GM18502 (cell line): Measurements from ENCODE around the gene PCDH9.
"Not testable (repeated sequence)": the region's sequence is repeated elsewhere in the genome, so short reads cannot be mapped to it uniquely, and the experiment has no call there.

Experiments
- ATAC-seq: cut with Tn5 transposase; IDR thresholded peaks from one replicate; pipeline ENCODE4 v1.9.1; 2021; ENCODE audit warnings: mild to moderate bottlenecking; ENCODE audit not compliant: unreplicated experiment, poor library complexity

Gene PCDH9

DNA sequence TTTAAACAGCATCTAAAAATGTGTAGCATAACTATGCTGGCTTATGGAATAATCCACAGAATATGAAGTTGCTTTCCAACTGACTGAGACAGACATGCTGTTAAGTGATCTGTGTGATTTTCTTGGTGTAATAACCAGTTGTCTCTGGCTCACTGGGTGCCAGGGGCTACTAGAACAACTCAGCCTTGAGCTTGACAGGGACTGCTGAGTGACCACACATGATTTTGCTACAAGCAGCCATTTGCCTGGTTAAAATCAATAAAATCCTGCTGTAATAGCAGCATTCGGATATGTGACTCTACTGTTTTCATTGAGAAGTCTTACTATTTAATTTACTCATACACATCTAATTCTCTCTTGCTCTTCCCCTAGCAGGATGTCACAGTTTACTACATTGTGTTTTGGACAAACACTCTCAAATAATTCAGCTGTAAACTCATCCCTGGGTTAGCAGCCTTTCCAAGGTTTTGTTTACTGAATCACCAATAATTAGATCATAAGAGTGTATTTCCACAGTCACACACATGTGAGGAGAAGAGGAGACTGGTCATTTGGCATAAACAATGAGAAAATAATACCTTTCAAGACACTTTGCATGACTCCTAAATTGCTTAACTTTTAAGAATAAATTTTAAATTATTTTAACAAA is 426.2 kb downstream of the PCDH9 start:
- no peak for ATAC-seq

DNA sequence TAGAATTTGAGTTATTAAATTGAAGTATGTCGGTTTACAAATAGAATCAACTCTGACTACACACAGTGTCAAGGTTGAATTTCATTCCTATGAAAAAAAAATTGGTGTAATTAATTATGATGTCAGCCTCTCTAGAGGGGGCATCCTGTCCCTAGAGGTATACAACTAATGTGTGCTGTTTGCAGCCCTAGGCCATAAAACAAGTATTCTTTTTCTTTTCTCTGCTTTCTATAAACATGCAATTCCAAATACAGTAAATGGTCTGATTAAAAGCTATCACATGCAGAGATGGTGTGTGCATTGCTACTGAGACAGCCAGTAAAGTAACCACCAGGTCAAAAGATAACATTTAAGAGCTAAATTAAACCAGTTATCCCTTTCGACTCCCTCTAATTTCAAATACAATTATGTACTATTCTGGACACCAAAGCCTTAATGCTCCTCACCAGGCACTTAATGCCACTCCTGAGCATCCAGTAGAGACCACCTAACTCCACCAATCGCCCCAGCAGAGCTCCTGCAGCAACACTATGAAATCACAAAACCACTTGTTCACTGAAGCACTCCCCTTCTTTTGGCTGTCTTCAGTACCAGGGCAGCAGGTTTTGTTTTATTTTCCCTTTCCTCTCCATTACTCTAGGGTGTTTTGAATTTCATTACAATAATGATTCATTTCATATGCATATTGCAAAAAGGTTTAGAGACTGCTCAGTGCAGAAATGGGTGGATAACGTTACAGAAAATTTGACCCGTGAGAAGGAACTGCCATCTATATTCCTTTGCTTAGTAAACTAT is 426.9 kb downstream of the PCDH9 start:
- no peak for ATAC-seq

DNA sequence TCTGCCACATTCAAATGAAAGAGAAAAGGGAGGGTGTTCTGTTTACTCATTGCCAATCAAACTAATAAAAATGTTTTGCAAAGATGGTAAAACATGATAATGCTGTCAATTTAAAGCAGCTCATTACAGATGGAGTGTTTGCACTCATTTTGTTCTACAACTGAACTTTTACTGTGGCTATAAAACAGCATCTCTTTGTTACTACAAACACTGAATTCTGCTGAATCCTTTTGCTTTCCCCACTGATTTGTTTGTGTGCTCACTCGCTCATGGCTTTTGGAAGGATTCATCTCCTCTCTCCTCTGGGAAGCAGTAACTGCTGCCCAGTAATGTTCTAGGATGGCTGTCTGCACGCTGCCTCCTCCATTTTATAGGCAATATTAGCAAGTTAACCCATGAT is 434.5 kb downstream of the PCDH9 start:
- ATAC-seq, result no peak

DNA sequence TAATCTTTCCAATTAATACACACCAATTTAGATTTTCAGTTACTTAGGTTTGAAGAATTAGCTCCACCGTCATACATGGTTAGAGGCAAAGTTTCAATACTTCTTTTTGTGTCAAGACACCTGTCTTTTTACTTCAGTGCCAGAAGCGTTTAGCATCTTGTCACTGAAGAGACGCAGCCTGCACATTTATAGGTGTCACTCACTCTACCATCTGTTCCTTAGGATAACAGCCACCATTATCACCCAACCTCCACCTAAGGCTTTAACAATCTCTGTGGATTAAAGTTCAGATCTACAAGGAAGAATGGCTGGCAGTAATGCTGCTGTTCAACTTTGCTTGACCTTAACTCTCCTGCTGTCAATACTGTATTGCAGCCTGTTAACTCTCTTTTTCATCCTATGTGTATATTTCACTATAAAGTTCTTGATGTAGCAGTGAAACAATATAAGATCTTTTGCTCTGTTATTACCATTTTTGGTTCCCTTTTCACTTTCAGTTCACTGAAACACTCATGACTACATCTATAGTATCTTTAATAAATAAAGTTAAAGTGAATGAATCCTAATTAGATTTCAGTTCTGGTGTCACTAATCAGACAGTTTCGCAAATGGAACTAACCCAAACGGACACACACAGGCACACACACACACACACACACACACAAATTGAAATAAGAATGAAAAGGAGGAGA is 435.6 kb downstream of the PCDH9 start:
- ATAC-seq, result no peak

DNA sequence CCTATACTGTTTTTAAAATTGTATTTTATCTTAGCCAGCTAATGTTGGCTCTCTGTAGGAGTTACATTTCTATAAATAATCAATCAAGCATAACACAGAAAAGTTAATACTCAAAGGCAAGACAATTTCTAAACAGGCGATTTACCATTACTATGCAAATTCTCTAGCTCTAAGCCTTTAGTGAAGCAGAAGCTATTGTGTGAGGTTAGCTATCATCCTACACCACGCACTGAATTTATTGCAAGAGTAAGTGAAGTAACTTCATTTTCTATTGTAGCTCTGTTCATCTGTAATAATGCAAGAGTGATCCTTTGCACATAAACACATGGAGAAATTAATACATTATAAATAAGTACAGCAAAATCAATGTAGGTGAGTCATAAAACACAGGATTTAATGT is 439.3 kb downstream of the PCDH9 start:
- no peak for ATAC-seq

DNA sequence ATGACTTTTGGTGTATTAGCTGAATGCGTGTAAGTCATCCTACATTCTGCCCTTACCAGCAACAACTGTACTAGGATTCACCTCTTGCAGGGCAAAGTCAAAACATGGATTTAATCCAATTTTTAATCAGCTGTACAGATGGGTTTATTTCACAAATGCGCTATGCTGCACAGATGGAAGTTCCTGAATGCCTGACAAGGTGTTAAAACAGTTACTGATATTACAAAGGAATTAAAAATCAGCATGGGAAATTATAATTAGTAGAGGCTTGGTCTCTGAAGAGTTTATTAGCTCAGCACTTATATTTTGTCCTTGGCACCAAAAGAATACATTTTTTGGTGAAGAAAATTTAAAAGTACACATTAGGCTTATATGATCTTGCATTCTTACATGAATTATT is 448.9 kb downstream of the PCDH9 start:
- ATAC-seq, result no peak

DNA sequence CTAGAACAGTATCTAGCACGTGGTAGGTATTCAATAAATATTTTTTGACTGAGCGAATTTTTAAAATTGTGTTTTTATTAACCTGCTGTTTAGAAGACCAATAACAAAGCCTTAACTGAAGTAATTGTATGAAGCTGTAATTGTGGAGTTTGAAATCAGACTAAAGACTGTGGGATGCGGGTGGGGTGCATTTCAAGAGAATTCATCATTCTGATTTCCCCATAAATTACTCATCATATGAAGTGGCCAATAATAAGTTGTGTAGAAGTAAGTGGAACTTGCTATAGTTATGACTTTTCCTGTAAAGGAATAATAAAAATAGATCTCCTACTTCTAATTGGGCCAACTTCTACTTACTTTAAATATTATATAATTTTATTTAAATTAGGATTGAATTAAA is 449.3 kb downstream of the PCDH9 start:
- no peak for ATAC-seq

DNA sequence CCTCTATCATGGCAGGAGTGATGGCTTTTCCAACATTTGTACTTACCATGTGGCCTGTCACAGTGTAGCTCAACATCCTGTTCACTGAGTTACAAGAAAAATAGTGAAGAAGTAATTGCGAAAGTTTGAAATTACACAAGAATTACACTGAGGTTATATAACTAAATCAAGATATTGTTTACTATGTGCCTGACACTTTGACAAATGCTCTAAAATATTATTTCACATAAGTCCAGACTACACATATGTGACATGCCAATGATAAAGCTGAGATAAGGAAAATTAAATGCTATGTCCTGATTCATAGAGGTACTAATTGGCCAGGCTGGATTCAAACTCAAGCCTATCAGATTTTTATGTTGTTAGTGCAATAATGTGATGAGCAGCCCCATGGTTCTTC is 451.7 kb downstream of the PCDH9 start:
- no peak for ATAC-seq

DNA sequence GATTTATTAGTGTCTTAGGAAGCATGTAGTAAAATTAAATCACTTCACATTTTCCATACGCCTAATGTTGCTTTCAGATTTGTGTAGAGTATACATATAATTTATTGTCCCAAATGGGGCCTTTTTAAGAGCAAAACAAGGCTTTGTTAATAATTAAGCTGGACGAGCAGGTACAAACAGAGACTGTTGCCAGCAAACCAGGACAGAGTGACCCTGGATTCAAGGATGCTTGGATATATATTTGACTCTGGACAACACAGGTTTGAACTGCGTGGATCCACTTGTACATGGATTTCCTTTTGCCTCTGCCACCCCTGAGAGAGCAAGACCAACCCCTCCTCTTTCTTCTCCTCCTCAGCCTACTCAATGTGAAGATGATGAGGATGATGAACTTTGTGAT is 454.9 kb downstream of the PCDH9 start:
- no peak for ATAC-seq

DNA sequence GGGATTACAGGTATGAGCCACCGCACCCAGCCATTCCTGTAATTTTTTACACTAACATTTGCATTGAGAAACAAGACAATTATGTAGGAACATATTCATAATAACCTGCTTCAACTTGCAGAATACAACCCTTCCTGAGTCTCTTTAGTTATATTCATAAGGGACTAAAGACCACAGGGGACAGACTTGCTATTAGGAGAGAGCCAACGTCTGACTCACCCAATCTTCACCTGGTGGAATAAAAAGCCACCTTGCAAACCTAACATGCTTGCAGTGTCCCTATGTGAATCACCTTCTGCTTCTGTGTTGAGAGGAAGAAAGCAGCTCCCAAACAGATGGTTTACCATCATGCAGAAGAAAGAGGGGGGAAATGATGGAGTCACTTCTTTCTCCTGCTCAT is 456.1 kb downstream of the PCDH9 start:
- no peak for ATAC-seq

DNA sequence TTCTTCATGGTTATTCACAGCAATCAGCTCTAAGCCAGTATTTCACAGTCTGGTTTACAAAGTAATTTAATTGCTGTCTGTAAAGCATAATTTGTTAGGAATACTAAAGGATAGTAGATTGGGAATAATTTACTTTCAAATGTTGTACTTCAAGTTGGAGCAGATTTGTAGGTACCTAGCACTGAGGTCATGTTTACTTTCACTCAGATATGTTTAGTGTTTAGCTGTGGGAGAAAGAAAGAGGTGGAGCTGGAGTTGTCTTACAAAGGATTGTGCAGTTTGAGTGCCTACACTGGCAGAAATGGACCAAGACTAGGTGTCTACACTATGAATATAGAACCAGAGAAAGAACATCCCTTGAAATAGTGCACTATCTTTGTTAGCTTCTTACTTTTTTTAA is 464.6 kb downstream of the PCDH9 start:
- ATAC-seq, result no peak

DNA sequence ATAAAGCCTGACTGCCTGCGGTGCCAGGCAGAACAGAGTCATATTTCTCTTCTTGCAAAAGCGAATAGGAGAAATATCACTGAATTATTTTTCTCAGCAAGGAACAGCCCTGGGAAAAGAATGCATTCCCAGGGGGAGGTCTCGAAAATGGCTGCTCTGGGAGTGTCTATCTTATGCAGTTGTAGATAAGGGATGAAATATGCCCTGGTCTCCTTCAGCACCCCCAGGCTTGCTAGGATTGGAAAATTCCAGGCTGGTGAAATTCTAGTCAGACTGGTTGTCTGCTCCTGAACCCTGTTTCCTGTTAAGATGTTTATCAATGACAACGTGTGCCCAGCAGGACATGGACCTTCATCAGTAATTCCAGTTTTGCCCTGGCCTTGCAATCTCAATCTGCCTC is 469.5 kb downstream of the PCDH9 start:
- ATAC-seq, result not testable (repeated sequence)

DNA sequence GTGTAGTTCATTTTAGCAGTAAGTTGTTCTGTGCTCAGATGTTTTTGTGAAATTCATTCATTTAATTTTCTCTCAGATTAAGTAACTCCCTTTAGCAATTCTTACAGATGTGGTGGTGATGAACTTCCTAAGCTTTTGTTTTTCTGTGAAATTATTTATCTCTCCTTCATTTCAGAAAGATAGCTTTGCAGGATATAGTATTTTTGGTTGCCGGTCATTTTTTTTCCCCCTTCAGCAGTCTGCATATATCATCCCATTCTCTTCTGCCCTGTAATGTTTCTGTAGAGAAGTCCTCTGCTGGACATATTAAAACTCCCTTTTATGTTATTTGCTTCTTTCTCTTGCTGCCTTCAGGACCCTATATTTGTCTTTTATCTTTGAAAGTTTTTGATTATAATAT is 470.2 kb downstream of the PCDH9 start:
- no peak for ATAC-seq

DNA sequence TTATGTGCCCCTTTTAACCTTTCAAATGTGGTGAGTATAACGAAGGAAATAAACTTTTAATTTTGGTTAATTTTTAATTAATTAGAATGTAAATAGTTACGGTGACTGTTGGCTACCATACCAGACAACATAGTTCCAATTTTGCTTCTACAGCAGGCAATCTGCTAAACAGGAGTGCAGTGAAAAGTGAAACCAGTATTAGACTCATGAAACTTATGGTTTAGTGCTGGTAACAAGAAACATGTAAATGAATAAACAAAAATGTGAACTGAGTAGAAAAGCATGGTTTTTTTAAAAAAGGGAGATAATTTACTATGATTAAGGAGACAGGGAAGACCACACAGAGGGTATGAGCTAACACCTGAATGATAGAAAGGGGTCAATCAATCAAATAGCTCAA is 478.4 kb downstream of the PCDH9 start:
- no peak for ATAC-seq

DNA sequence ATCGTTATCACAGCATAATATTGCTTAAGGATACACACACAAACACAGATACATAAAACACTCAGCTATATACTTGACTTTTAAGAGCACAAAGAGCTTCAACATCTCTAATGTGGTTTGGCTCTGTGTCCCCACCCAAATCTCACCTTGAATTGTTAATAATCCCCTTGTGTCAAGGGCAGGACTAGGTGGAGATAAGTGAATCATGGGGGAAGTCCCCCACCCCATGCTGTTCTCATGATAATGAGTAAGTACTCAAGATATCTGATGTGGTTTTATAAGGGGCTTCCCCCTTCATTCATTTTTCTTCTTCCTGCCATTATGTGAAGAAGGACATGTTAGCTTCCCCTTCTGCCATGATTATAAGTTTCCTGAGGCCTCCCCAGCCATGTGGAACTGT is 481.4 kb downstream of the PCDH9 start:
- ATAC-seq, result no peak

DNA sequence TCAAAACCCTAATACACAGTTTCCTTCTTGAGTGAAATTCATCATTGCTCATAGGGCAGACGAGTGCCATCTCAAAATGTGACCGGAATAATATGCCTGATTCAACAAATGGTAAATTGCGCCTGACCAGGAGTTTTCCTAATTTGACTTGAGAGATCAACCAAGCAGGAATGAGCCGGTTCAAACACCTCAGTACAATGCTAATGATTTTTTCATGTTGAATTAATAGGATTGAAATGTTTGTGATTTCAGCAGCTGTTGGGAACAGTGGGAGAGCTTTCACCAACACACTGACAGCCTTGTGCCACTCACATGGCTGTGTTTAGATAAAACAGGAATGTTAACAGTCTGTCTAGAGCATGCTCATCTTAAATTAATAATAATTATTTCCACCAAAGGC is 484.8 kb downstream of the PCDH9 start:
- ATAC-seq, result no peak

DNA sequence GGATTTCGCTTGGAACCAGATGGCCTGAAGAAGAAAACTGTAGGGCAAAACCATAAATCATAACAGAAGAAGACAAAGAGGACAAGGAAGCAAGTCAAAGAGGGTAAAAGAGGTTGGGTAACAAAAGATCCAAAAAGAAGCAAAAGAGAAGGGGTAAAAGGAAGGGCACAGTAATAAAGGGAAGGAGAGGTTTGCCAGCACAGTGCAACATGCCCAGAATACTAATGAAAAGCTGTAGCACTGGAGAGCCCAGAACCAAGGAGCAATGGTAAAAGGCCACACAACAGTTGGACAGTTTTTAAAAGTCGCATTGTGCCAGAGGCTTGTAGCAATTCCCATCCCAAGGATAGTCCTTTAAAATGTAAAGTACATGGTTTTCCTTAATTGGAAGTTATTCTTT is 506.6 kb downstream of the PCDH9 start:
- ATAC-seq, result no peak

DNA sequence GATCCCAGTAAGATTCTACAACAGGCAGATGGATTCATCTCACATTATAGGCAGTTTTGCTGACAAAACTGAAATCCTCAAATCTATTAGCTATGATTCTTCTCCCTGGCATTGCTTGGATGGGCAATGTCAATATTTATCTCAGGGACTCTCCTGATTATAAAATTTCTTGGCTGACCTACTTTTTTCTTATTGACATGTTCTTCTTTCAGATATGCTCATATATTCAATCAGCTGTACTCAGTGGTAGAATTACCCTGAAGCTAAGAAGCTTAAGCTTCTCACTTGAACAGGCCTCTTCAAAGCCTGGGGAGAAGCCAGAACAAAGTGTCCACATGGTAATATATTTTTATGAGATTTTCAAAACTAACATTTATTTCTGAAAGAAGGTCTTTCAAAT is 513.6 kb downstream of the PCDH9 start:
- ATAC-seq, result no peak

DNA sequence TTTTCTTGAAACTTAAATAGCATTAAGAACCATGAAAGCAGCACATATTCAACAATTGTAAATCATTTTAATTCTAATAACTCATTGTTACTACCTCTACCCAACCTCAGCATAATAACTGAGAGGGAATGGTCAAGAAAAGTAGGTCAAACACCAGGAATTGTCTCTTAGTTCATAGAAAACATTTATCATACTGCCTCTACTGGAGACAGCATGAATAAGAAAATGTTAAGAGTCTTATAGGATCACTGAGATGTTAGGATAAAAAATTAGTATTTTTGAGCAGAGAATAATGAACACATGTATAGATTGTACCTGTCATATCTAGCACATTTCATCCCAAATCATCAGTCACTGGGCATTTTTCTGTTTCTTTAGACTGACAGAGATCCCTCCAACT is 515.3 kb downstream of the PCDH9 start:
- ATAC-seq, result no peak

DNA sequence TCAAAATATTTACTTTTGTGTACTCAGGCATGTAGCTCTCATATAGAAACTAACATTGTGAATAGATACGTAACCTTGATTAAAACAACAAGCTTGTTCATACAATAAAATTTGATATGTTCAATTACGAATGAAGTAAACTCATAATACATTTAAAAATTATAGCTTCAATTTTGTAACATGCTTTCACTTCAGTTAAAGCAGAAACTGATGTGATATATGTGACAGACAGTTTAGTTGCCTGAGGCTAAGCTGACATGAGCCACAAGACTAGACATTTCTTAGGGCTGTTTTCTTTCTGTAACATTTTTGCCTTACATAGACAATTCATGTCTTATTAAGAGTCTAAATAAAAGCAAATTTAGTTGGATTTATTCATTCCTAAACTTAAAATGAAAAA is 526.0 kb downstream of the PCDH9 start:
- no peak for ATAC-seq

DNA sequence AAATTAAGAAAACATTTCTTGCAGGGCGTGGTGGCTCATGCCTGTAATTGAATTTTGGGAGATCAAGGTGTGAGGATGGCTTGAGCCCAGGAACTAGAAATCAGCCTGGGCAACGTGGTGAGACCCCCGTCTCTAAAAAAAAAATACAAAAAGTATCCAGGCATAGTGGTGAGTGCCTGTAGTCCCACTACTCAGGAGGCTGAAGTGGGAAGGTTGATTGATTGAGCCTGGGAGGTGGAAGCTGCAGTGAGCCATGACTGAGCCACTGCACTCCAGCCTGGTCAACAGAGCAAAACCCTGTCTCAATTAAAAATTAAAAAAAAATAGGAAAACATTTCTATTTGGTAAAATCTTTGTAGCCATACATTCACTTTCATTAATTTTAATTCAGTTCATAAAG is 526.5 kb downstream of the PCDH9 start:
- ATAC-seq, result no peak
